Mesenchymal stem cell (in vitro differentiated cells and primary cell): ENCODE results near the gene MCTP2.

ENCODE experiments used
- DNase-seq: peaks from one replicate; pipeline ENCODE4 v3.0.0-alpha.2; 2013
- H2AFZ ChIP-seq: one replicate; pipeline ENCODE4 v1.6.1; 2013; ENCODE audit warnings: low read depth, mild to moderate bottlenecking, control low read depth, inconsistent platforms, low read length, moderate library complexity
- H2AK5ac ChIP-seq: 2 replicates; pipeline ENCODE4 v1.6.1; 2013; ENCODE audit warnings: low read length, moderate library complexity, mild to moderate bottlenecking, inconsistent platforms; ENCODE audit not compliant: severe bottlenecking
- H2BK120ac ChIP-seq: one replicate; pipeline ENCODE4 v1.6.1; 2013; ENCODE audit warnings: low read depth, mild to moderate bottlenecking, inconsistent platforms, low read length, moderate library complexity
- H2BK12ac ChIP-seq, 2 experiments: one replicate each; pipeline ENCODE4 v1.6.1; 2013; ENCODE audit warnings: inconsistent platforms in 2 of 2, low read length in 2 of 2, mild to moderate bottlenecking in 2 of 2, moderate library complexity in 2 of 2, control low read depth in 1 of 2
- H2BK15ac ChIP-seq: one replicate; pipeline ENCODE4 v1.6.1; 2013; ENCODE audit warnings: mild to moderate bottlenecking, low read depth, inconsistent platforms; ENCODE audit not compliant: poor library complexity, severe bottlenecking
- H2BK5ac ChIP-seq: 2 replicates; pipeline ENCODE4 v1.6.1; 2013; ENCODE audit warnings: low read depth, mild to moderate bottlenecking, low read length, control low read depth, inconsistent platforms; ENCODE audit not compliant: poor library complexity, severe bottlenecking
- H3K14ac ChIP-seq, 2 experiments: one replicate each; pipeline ENCODE4 v1.6.1; 2013; ENCODE audit warnings: inconsistent platforms in 2 of 2, low read length in 2 of 2, control low read depth in 1 of 2, mild to moderate bottlenecking in 1 of 2, moderate library complexity in 1 of 2
- H3K18ac ChIP-seq, 2 experiments: one replicate each; pipeline ENCODE4 v1.6.1; 2013; ENCODE audit warnings: inconsistent platforms in 2 of 2, low read length in 2 of 2, control low read depth in 1 of 2, low read depth in 1 of 2, mild to moderate bottlenecking in 1 of 2
- H3K23ac ChIP-seq, 2 experiments: one replicate each; pipeline ENCODE4 v1.6.1; 2013; ENCODE audit warnings: inconsistent platforms in 2 of 2, low read length in 2 of 2, mild to moderate bottlenecking in 2 of 2, moderate library complexity in 2 of 2, control low read depth in 1 of 2
- H3K27ac ChIP-seq: 2 replicates; pipeline ENCODE4 v1.5.1; 2013; ENCODE audit warnings: mild to moderate bottlenecking, moderate library complexity, low read length, control low read depth, inconsistent platforms; ENCODE audit not compliant: poor library complexity, severe bottlenecking
- H3K27me3 ChIP-seq, 2 experiments: 2 replicates each; pipeline versions ENCODE4 v1.6.1 to v1.7.0; 2013; ENCODE audit warnings: low read length in 2 of 2, mild to moderate bottlenecking in 2 of 2, moderate library complexity in 2 of 2, control low read depth in 1 of 2, inconsistent platforms in 1 of 2; ENCODE audit not compliant: control insufficient read depth in 1 of 2, insufficient read depth in 1 of 2
- H3K36me3 ChIP-seq, 2 experiments: 2 replicates each; pipeline versions ENCODE4 v1.6.1 to v1.7.0; 2013; ENCODE audit warnings: low read length in 2 of 2, control low read depth in 1 of 2, inconsistent platforms in 1 of 2, low read depth in 1 of 2, mild to moderate bottlenecking in 1 of 2; ENCODE audit not compliant: insufficient read depth in 2 of 2, control insufficient read depth in 1 of 2
- H3K4ac ChIP-seq, 2 experiments: one replicate each; pipeline ENCODE4 v1.6.1; 2013; ENCODE audit warnings: inconsistent platforms in 2 of 2, low read length in 2 of 2, mild to moderate bottlenecking in 2 of 2, moderate library complexity in 2 of 2, control low read depth in 1 of 2, low read depth in 1 of 2
- H3K4me1 ChIP-seq: 2 replicates; pipeline ENCODE4 v1.6.1; 2013; ENCODE audit warnings: low read depth, low read length, control low read depth; ENCODE audit not compliant: control insufficient read depth, insufficient read depth
- H3K4me2 ChIP-seq: 2 replicates; pipeline ENCODE4 v1.6.1; 2013; ENCODE audit warnings: low read length, mild to moderate bottlenecking, inconsistent platforms; ENCODE audit not compliant: poor library complexity, severe bottlenecking
- H3K4me3 ChIP-seq, 2 experiments: 2 replicates each; pipeline versions ENCODE4 v1.5.1 to v1.7.0; 2013; ENCODE audit warnings: low read length in 2 of 2, mild to moderate bottlenecking in 2 of 2, control low read depth in 1 of 2, low read depth in 1 of 2; ENCODE audit not compliant: insufficient read depth in 1 of 2
- H3K79me1 ChIP-seq: replicated peaks from 2 replicates; pipeline ENCODE4 v1.6.1; 2013; ENCODE audit warnings: mild to moderate bottlenecking, control low read depth, low read length, inconsistent platforms; ENCODE audit not compliant: poor library complexity, severe bottlenecking
- H3K9ac ChIP-seq: 2 replicates; pipeline ENCODE4 v1.7.0; 2013; ENCODE audit warnings: mild to moderate bottlenecking, low read length, moderate library complexity
- H3K9me3 ChIP-seq: 2 replicates; pipeline ENCODE4 v1.7.0; 2013; ENCODE audit warnings: mild to moderate bottlenecking, low read length; ENCODE audit not compliant: control insufficient read depth
- H4K8ac ChIP-seq: one replicate; pipeline ENCODE4 v1.6.1; 2013; ENCODE audit warnings: inconsistent platforms, mild to moderate bottlenecking, low read length, moderate library complexity
- H4K91ac ChIP-seq: one replicate; pipeline ENCODE4 v1.6.1; 2013; ENCODE audit warnings: mild to moderate bottlenecking, low read length, inconsistent platforms
- WGBS: methylation state at CpG from one replicate; pipeline ENCODE4 v1.1.7; 2013; ENCODE audit warnings: mixed read lengths; 5-methylcytosine and 5-hydroxymethylcytosine counted together

The MCTP2 gene

DNA sequence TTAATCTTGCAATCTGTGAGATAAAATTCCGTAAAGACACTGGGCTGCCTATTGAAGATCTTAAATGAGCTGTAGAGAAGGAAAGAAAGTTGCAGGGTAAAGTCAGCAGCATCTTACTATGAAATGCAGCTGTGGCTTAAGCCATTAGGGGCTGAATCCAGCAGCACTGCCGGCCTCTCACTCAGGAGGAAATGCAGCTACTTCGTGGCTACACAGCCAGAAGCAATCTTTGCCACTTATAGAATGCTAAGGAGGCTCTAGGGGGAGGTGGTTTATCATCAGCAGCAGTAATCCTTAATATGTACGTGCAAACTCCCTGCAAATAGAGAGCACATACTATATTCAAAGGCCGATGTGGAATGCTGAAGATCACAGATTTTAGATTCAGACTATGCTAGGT is 19.1 kb upstream of the MCTP2 start:
- no peak for DNase-seq
- H2AK5ac ChIP-seq: no peak overlapping the region
- H3K9ac ChIP-seq: no peak overlapping the region
- peak overlapping the region; percentile 76 for H2AFZ ChIP-seq
- no peaks in the 10 kb centered on the region for H3K36me3 ChIP-seq
- no peaks in the 10 kb centered on the region for H3K27me3 ChIP-seq
- H3K4me2 ChIP-seq: no peak overlapping the region
- 72% methylated on average over 3 of the region's 5 CpGs for WGBS
- H3K23ac ChIP-seq: no peak overlapping the region
- peak overlapping the region in 1 of 2 experiments; percentile 72 for H2BK12ac ChIP-seq
- H3K14ac ChIP-seq: no peak overlapping the region
- H2BK15ac ChIP-seq: no peak overlapping the region
- H3K27ac ChIP-seq: no peak overlapping the region
- H3K9me3 ChIP-seq: no peaks in the 10 kb centered on the region
- H3K4me1 ChIP-seq: no peaks in the 10 kb centered on the region
- no peak overlapping the region for H2BK5ac ChIP-seq
- peak overlapping the region; percentile 68 for H4K91ac ChIP-seq
- no peak overlapping the region for H2BK120ac ChIP-seq
- peak overlapping the region; percentile 21 to 37 for H3K18ac ChIP-seq
- peak overlapping the region in 1 of 2 experiments; percentile 49 for H3K4ac ChIP-seq
- H4K8ac ChIP-seq: no peak overlapping the region
- H3K79me1 ChIP-seq: no peaks in the 10 kb centered on the region
- H3K4me3 ChIP-seq: no peak overlapping the region

GRCh38 chr15:94225616-94226015 is 5.7 kb upstream of the MCTP2 start:
- Histone ChIP-seq H2BK15ac (no peak overlapping the region), H3K9ac (no peak overlapping the region), H3K27me3 (no peaks in the 10 kb centered on the region), H3K4me3 (no peak overlapping the region), H2BK120ac (no peak overlapping the region), H2BK12ac (no peak overlapping the region), H3K18ac (peak overlapping the region in 1 of 2 experiments; percentile 11), H3K27ac (peak overlapping the region; percentile 72), H3K14ac (no peak overlapping the region), H3K9me3 (no peaks in the 10 kb centered on the region), H3K23ac (no peak overlapping the region), H2AFZ (no peak overlapping the region), H3K4me2 (no peak overlapping the region), H3K79me1 (no peaks in the 10 kb centered on the region), H2AK5ac (no peak overlapping the region), H3K4ac (no peak overlapping the region), H3K36me3 (no peaks in the 10 kb centered on the region), H4K8ac (no peak overlapping the region), H2BK5ac (no peak overlapping the region), H4K91ac (no peak overlapping the region), H3K4me1 (peaks cover 2% of the 10 kb centered on the region)
- WGBS: 52% methylated on average over 2 of the region's 2 CpGs
- no peak for DNase-seq

GRCh38 chr15:94228611-94229010 is 2.8 kb upstream of the MCTP2 start:
- no peaks in the 10 kb centered on the region for H3K9me3 ChIP-seq
- peak overlapping the region; percentile 23 for H2AK5ac ChIP-seq
- no peak overlapping the region for H3K14ac ChIP-seq
- H2BK5ac ChIP-seq: no peak overlapping the region
- H3K9ac ChIP-seq: no peak overlapping the region
- DNase-seq: no peak
- H4K91ac ChIP-seq: no peak overlapping the region
- peak overlapping the region in 1 of 2 experiments; percentile 60 for H3K4ac ChIP-seq
- H3K4me3 ChIP-seq: no peak overlapping the region
- no peak overlapping the region for H2BK120ac ChIP-seq
- no peak overlapping the region for H3K4me2 ChIP-seq
- no peak overlapping the region for H4K8ac ChIP-seq
- no peaks in the 10 kb centered on the region for H3K27me3 ChIP-seq
- 91% methylated on average over 2 of the region's 2 CpGs for WGBS
- no peaks in the 10 kb centered on the region for H3K36me3 ChIP-seq
- no peak overlapping the region for H3K23ac ChIP-seq
- H3K4me1 ChIP-seq: peaks cover 3% of the 10 kb centered on the region
- H3K27ac ChIP-seq: no peak overlapping the region
- H2BK12ac ChIP-seq: peak overlapping the region in 1 of 2 experiments; percentile 29
- no peak overlapping the region for H2BK15ac ChIP-seq
- no peaks in the 10 kb centered on the region for H3K79me1 ChIP-seq
- H3K18ac ChIP-seq: peak overlapping the region in 1 of 2 experiments; percentile 28
- H2AFZ ChIP-seq: no peak overlapping the region

GRCh38 chr15:94229591-94230369 is 1.6 kb upstream of the MCTP2 start:
- Histone ChIP-seq H3K14ac (no peak overlapping the region), H3K4me1 (peaks cover 6% of the 10 kb centered on the region), H3K4ac (peak overlapping the region in 1 of 2 experiments; percentile 91), H3K23ac (no peak overlapping the region), H2BK15ac (no peak overlapping the region), H3K27me3 (no peaks in the 10 kb centered on the region), H3K4me2 (no peak overlapping the region), H3K9ac (peak overlapping the region; percentile 89), H3K9me3 (no peaks in the 10 kb centered on the region), H3K18ac (peak overlapping the region in 1 of 2 experiments; percentile 11), H3K36me3 (no peaks in the 10 kb centered on the region), H3K79me1 (no peaks in the 10 kb centered on the region), H3K27ac (no peak overlapping the region), H4K8ac (no peak overlapping the region), H2BK12ac (peak overlapping the region in 1 of 2 experiments; percentile 29), H2AK5ac (no peak overlapping the region), H3K4me3 (peak overlapping the region in 1 of 2 experiments; percentile 87), H2BK120ac (no peak overlapping the region), H2AFZ (no peak overlapping the region), H2BK5ac (no peak overlapping the region), H4K91ac (no peak overlapping the region)
- WGBS: 90% methylated on average over 9 of the region's 10 CpGs
- peak; percentile 57 for DNase-seq
